HS-27A (cell line): ENCODE results near the gene ATP11A.

Experiments used
- DNase-seq: peaks from one replicate; pipeline ENCODE4 v3.0.0-alpha.2; 2012; ENCODE audit warnings: low read depth, missing footprints

ATP11A gene

DNA sequence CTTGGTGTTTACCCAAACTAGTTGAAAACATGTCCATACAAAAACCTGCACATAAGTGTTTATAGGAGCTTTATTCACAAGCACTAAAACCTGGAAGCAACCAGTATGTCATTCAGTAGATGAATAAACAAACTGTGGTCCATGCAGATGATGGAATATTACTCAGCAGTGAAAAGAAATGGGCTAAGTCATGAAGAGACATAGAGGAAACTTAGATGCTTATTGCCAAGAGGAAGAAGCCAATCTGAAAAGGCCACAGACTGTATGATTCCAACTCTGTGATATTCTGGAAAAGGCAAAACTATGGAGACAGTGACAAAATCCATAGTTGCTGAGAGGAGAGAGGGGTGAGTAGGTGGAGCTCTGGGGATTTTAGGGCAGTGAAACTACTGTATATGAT is 240.4 kb downstream of the ATP11A start:
- no peak for DNase-seq

DNA sequence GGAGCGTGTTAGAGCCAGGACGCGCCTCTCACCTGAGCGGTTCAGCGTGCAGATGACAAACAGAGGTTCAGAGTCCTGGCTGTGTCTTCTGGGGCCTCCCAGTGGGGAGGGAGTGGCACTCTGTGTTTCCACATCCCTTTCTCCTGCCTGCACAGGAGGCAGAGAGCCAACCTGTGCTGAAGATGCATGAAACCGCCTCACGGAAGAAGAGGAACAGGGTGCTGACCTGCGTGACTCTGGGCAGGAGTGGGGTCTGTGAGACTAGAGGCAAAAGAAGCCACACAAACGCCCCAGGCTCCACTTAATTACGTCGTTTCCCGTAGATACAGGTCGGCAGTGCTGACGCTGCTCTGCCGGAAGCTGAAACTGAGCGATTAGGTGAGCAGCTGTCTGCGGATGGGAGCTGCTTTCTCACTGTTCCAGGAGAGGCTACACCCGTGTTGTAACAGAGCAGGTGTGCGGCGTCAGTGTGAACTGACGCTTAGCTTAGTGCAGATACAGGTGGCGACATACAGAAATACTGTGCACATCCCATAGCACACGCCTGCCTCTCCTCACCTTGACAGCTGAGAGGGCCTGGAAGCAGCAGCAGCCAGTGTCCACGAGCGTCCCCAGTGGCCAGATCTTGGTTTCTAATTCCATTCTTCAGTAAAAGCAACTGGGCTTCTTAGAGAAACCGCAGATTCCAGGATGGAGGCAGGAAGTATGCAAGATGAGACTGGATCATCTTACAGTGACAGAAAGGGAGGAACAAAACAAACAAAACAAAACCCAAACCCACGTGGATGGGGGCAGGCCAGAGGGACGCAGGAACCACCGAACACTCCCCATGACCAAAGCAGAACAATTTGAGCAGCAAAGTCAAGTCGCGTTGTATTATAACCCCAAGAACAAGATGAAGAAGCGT is 241.4 kb downstream of the ATP11A start:
- no peak for DNase-seq

DNA sequence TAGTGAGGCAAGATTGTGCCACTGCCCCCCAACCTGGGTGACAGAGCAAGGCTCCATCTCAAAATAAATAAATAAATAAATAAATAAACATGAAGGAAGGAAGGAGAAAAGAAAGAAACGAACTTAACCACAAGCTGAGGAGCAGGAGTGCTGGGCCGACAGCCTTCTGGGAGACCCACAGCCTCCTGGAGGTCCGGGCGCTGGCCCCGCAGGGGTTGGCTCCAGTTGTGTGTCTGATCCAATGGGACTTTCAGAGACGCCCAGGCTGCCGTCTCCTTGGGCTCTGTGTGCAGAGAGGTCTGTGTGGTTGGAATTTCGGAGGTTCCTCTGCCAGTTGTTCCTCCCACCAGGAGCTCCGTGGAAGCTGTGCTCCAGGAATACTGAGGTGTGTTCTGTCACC is 243.1 kb downstream of the ATP11A start:
- no peak for DNase-seq

DNA sequence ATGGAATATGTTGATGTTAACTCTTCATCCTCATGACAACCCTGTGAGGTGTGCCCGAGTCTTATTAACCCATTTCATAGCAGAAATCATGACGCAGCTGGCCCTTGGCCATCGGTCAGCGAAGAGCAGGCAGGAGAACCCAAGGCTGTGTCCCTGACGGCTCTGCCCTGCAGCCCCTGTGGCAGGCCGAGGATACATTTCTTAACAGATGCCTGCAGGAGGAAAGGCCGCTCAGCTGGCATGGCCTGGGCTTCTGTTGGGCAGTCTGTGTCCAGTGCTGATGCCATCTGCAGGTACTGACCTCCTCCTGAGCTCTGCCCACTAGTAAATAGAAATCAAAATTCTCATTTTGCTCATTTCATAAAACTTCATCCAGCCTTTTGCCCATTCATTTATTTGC is 243.8 kb downstream of the ATP11A start:
- no peak for DNase-seq

DNA sequence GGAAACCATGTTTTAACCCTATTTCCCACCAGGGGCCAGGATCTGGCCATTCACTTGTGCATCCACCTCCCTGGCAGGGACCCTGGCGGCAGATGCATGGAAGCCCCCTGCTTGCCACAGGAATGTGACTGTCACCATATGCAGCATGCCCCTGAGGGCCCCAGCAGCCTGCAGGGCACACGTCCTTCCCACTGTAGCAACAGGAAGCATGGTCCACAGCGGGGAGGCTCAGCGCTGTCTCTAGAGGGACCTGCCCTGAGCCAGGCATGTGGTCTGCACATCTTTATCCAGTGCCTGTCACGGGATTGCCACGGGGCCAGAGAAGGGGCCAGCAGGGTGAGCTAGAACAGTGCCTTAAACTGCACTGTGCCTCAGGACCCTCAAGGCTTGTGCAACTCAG is 244.2 kb downstream of the ATP11A start:
- no peak for DNase-seq
